Heart right ventricle (tissue), 16 donors: ENCODE data around the gene CYP1A1. TPM values are rescaled to one million over a fixed set of nuclear protein-coding genes. Genes with fewer than 3 reads are reported as not detected.

Source experiments
- ATAC-seq, 8 donors: fragments of 200-7000 bp; cut with Tn5 transposase; one replicate each; pipeline ENCODE4 v1.9.1; 2020; ENCODE audit warnings: mild to moderate bottlenecking in 8 of 8, moderate library complexity in 8 of 8, moderate number of reproducible peaks in 1 of 8
- DNase-seq, 2 donors: peaks; one replicate each; pipeline ENCODE4 v3.0.0-alpha.2; 2020
- H3K27ac ChIP-seq, 10 donors: fragments of 200-600 bp; sonication (generic) in 2 of 10; one replicate each; pipeline versions ENCODE4 v1.5.0 to v1.8.0; 2020 to 2022; ENCODE audit warnings: mild to moderate bottlenecking in 3 of 10
- H3K27me3 ChIP-seq, 7 donors: fragments of 200-600 bp; one replicate each; pipeline ENCODE4 v1.8.0; 2021 to 2022; ENCODE audit warnings: mild to moderate bottlenecking in 2 of 7
- H3K36me3 ChIP-seq, 9 donors: fragments of 200-600 bp; sonication (generic) in 1 of 9; one replicate each; pipeline versions ENCODE4 v1.5.0 to v1.8.0; 2020 to 2022; ENCODE audit warnings: mild to moderate bottlenecking in 2 of 9
- H3K4me1 ChIP-seq, 9 donors: fragments of 200-600 bp; sonication (generic) in 1 of 9; one replicate each; pipeline versions ENCODE4 v1.5.0 to v1.8.0; 2020 to 2022; ENCODE audit warnings: mild to moderate bottlenecking in 4 of 9
- H3K4me3 ChIP-seq, 10 donors: fragments of 200-600 bp; sonication (generic) in 2 of 10; one replicate each; pipeline versions ENCODE4 v1.5.0 to v1.8.0; 2020 to 2022; ENCODE audit warnings: mild to moderate bottlenecking in 7 of 10, moderate library complexity in 2 of 10
- H3K9me3 ChIP-seq, 11 donors: fragments of 200-600 bp in 10 of 11; sonication (generic) in 2 of 11; one replicate each; pipeline versions ENCODE4 v1.5.0 to v1.8.0; 2013 to 2022; ENCODE audit warnings: mild to moderate bottlenecking in 2 of 11, control low read depth in 1 of 11, moderate library complexity in 1 of 11
- WGBS, 2 donors: extraction: QIAGEN DNeasy Blood & Tissue Kit; methylation state at CpG; one replicate each; pipeline ENCODE4 v1.1.7; 2013; ENCODE audit warnings: inconsistent platforms in 1 of 2; 5-methylcytosine and 5-hydroxymethylcytosine counted together
- intact Hi-C, 10 donors: fragments of 100-400 bp; cut with DNase I; formaldehyde crosslinking; loops; one replicate each; pipeline versions ENCODE4 v1.11.1 to v1.14.2; 2022
- polyA plus RNA-seq, 2 donors: library from polyadenylated mRNA; stranded (reverse); fragments of 200-250 nt; gene quantifications; one replicate each; pipeline ENCODE4 v1.2.3, GENCODE V29; 2013
- total RNA-seq, 10 donors: library from RNA; stranded (reverse); fragmentation: NEBNext Ultra II Directional in 3 of 10; extraction: Animal tissue kit (Norgen Biotek cat#: 25700) in 3 of 10; gene quantifications; one replicate each; pipeline versions ENCODE4 v1.2.1 to v1.2.4, GENCODE V29; 2021 to 2023
- TF ChIP-seq, protein P1 (sequence below), 9 donors: fragments of 200-600 bp; sonication (generic) in 2 of 9; IDR thresholded peaks; one replicate each; pipeline versions ENCODE4 v1.5.0 to v1.8.0; 2021 to 2022; ENCODE audit warnings: antibody characterized with exemption in 9 of 9, mild to moderate bottlenecking in 5 of 9, moderate library complexity in 1 of 9
- donor health status: Arrhythmogenic right ventricular cardiomyopathy.
- donor health status: ischemic (EF 13 %, LVEDD 7.1; RV severe dilation, severe dysfunction).
- donor health status: healthy with polysubstance abuse.
- donor health status: DM: no; HTN: yes; CAD: no.
- donor health status: DM: no; HTN: no; CAD: no.
- donor health status: ischemic (EF 25% LVEDD 6.9; RV normal size, moderate dysfunction).
- donor health status: ischemic (EF 25% LVEDD 5.7; RV mildly dilated, moderate dysfunction).
- donor health status: healthy.
- donor health status: DM: yes; HTN: yes; CAD: no.
- donor health status: Ischemic cardiomyopathy.
- donor health status: ischemic (EF 35%, LVEDD 5.7; RV mildly dilated, moderate dysfunction).
- donor health status: nonischemic (EF 11% LVEDD 7.7; RV severe dilation, severe dysfunction).
- donor health status: DM: yes; HTN: yes; CAD: no.
- donor health status: PGD.
- donor health status: ischemic (EF 29% LVEDD 5.4; RV normal size, mild dysfunction).
- donor health status: nonischemic (EF 23%, LVEDD 6.1; RV moderate dilation, normal function).

The CYP1A1 gene
- total and polyA plus RNA-seq, 12 donors, result 0.13 to 0.88 (median 0.42) TPM; not detected in 4

DNA sequence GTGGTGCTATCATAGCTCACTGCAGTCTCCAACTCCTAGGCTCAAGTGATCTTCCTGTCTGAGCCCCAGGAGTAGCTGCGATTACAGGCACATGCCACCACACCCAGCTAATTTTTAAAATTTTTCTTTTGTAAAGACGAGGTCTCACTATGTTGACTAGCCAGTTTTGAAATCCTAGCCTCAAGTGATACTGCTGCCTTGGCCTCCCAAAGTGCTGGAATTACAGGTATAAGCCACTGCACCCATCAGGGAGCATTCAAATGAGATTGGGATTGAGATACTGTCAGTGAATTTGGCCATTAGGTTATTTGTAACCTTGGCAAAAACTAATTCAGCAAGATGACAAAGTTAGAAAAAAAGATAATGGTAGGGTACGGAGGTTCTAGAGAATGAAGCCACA lies 51.2 kb downstream of the CYP1A1 start:
- DNase-seq (no peak), ATAC-seq (no peak)
- no peak overlapping the region for H3K27ac ChIP-seq
- H3K36me3 ChIP-seq, result peaks cover 0 to 54% (median 24%) of the 10 kb centered on the region in 9 donors
- H3K27me3 ChIP-seq, result no peaks in the 10 kb centered on the region
- intact Hi-C loops, result no loop called here
- TF ChIP-seq, protein P1, sequence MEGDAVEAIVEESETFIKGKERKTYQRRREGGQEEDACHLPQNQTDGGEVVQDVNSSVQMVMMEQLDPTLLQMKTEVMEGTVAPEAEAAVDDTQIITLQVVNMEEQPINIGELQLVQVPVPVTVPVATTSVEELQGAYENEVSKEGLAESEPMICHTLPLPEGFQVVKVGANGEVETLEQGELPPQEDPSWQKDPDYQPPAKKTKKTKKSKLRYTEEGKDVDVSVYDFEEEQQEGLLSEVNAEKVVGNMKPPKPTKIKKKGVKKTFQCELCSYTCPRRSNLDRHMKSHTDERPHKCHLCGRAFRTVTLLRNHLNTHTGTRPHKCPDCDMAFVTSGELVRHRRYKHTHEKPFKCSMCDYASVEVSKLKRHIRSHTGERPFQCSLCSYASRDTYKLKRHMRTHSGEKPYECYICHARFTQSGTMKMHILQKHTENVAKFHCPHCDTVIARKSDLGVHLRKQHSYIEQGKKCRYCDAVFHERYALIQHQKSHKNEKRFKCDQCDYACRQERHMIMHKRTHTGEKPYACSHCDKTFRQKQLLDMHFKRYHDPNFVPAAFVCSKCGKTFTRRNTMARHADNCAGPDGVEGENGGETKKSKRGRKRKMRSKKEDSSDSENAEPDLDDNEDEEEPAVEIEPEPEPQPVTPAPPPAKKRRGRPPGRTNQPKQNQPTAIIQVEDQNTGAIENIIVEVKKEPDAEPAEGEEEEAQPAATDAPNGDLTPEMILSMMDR (IDR thresholded peaks at IDR 0.05), result no peak
- H3K9me3 ChIP-seq, result no peaks in the 10 kb centered on the region
- H3K4me3 ChIP-seq, result no peak overlapping the region
- WGBS, 2 donors, result 85 to 92% methylated on average over 3 of the region's 3 CpGs
- H3K4me1 ChIP-seq, result no peaks in the 10 kb centered on the region

GRCh38 chr15:74669627-74670026 lies 55.7 kb downstream of the CYP1A1 start:
- ATAC-seq, result no peak
- Histone ChIP-seq H3K9me3 (no peaks in the 10 kb centered on the region), H3K36me3 (peaks cover 0 to 67% (median 24%) of the 10 kb centered on the region in 9 donors), H3K4me1 (peaks cover 0 to 5% (median 4%) of the 10 kb centered on the region in 9 donors), H3K27me3 (no peaks in the 10 kb centered on the region), H3K4me3 (no peak overlapping the region), H3K27ac (no peak overlapping the region)
- TF ChIP-seq, protein P1 (IDR thresholded peaks at IDR 0.05), result no peak
- 92 to 94% methylated on average over 4 of the region's 4 CpGs for WGBS, 2 donors
- intact Hi-C loops, result loop anchor here in 1 of 10 donors (10.0 kb wide), 1 partner anchor 55 kb away; the partner anchor contains the start of gene CYP1A1
- DNase-seq, result no peak

Other genes with a start within 250 kb of the CYP1A1 start
- gene ARID3B, start 184.3 kb downstream of the CYP1A1 start, total RNA-seq, result 1 to 10 TPM; 1.2 to 3.7 (median 2.4) TPM
- 1 to 10 TPM; 1.4 to 3.0 TPM for gene ARID3B, start 184.3 kb downstream of the CYP1A1 start, polyA plus RNA-seq
- 10 to 100 TPM; 40.2 to 52.1 (median 45.2) TPM for gene CLK3, start 109.7 kb downstream of the CYP1A1 start, total RNA-seq
- 10 to 100 TPM; 27.7 to 73.6 TPM for gene CLK3, start 109.7 kb downstream of the CYP1A1 start, polyA plus RNA-seq
- 10 to 100 TPM; 14.4 to 18.1 (median 15.8) TPM for gene EDC3, start 29.5 kb downstream of the CYP1A1 start, total RNA-seq
- 10 to 100 TPM; 10.4 to 11.9 TPM for gene EDC3, start 29.5 kb downstream of the CYP1A1 start, polyA plus RNA-seq
- gene CYP1A2, start 23.3 kb upstream of the CYP1A1 start, total RNA-seq, result under 1 TPM in 1 of 10 donors, not detected in 9; 0.11 TPM
- not detected for gene CYP1A2, start 23.3 kb upstream of the CYP1A1 start, polyA plus RNA-seq
- gene CSK, start 56.6 kb upstream of the CYP1A1 start, total RNA-seq, result 10 to 100 TPM; 20.3 to 48.6 (median 24.8) TPM
- gene CSK, start 56.6 kb upstream of the CYP1A1 start, polyA plus RNA-seq, result 10 to 100 TPM; 19.7 to 35.2 TPM
- 10 to 100 TPM in 4 of 10 donors, 1 to 10 TPM in 6; 6.3 to 47.4 (median 9.0) TPM for gene LMAN1L, start 87.3 kb upstream of the CYP1A1 start, total RNA-seq
- 10 to 100 TPM in 1 of 2 donors, under 1 TPM in 1; 0.03 to 18.4 TPM for gene LMAN1L, start 87.3 kb upstream of the CYP1A1 start, polyA plus RNA-seq
- gene CPLX3, start 101.1 kb upstream of the CYP1A1 start, total RNA-seq, result 1 to 10 TPM in 7 of 10 donors, under 1 TPM in 2, not detected in 1; 0.64 to 6.1 (median 1.3) TPM
- 10 to 100 TPM in 1 of 2 donors, under 1 TPM in 1; 0.04 to 14.6 TPM for gene CPLX3, start 101.1 kb upstream of the CYP1A1 start, polyA plus RNA-seq
- 10 to 100 TPM; 21.3 to 44.0 (median 24.7) TPM for gene ULK3, start 117.6 kb upstream of the CYP1A1 start, total RNA-seq
- gene ULK3, start 117.6 kb upstream of the CYP1A1 start, polyA plus RNA-seq, result 10 to 100 TPM; 22.5 to 56.3 TPM
- gene SCAMP2, start 147.8 kb upstream of the CYP1A1 start, total RNA-seq, result 10 to 100 TPM; 28.0 to 64.3 (median 39.1) TPM
- gene SCAMP2, start 147.8 kb upstream of the CYP1A1 start, polyA plus RNA-seq, result 10 to 100 TPM; 30.9 to 76.7 TPM
- gene MPI, start 164.5 kb upstream of the CYP1A1 start, total RNA-seq, result 10 to 100 TPM; 39.3 to 86.4 (median 57.4) TPM
- 10 to 100 TPM; 24.4 to 34.3 TPM for gene MPI, start 164.5 kb upstream of the CYP1A1 start, polyA plus RNA-seq
- 100 to 1,000 TPM in 4 of 10 donors, 10 to 100 TPM in 6; 73.1 to 159 (median 98.7) TPM for gene FAM219B, start 181.3 kb upstream of the CYP1A1 start, total RNA-seq
- 10 to 100 TPM; 27.1 to 51.1 TPM for gene FAM219B, start 181.3 kb upstream of the CYP1A1 start, polyA plus RNA-seq
- 1,000 to 10,000 TPM in 9 of 10 donors, 100 to 1,000 TPM in 1; 894 to 1,717 (median 1,286) TPM for gene COX5A, start 212.5 kb upstream of the CYP1A1 start, total RNA-seq
- 1,000 to 10,000 TPM; 1,114 to 1,728 TPM for gene COX5A, start 212.5 kb upstream of the CYP1A1 start, polyA plus RNA-seq
- 1 to 10 TPM in 7 of 10 donors, under 1 TPM in 3; 0.83 to 3.0 (median 1.3) TPM for gene RPP25, start 231.2 kb upstream of the CYP1A1 start, total RNA-seq
- gene RPP25, start 231.2 kb upstream of the CYP1A1 start, polyA plus RNA-seq, result 1 to 10 TPM; 1.8 to 4.6 TPM